GM23338 (cell line): Measurements from ENCODE around the gene EDN1. TPM values are rescaled to one million over a fixed set of nuclear protein-coding genes. Genes with fewer than 3 reads are reported as not detected.

Experiments used
- ATAC-seq: fragments of 200-7000 bp; cut with Tn5 transposase; 3 replicates; pipeline ENCODE4 v1.9.1; 2020
- DNase-seq: peaks from one replicate; pipeline ENCODE4 v3.0.0-alpha.2; 2015; ENCODE audit warnings: low spot score
- H2AFZ ChIP-seq: fragments of 200-600 bp; sonication (generic); 2 replicates; pipeline ENCODE4 v1.8.0; 2016; ENCODE audit warnings: antibody characterized with exemption, mild to moderate bottlenecking, moderate library complexity
- H3F3A ChIP-seq: fragments of 200-600 bp; sonication (generic); replicated peaks from 2 replicates; pipeline ENCODE4 v1.8.0; 2017; ENCODE audit warnings: antibody characterized with exemption, mixed run types, low read depth
- H3K27ac ChIP-seq: fragments of 200-600 bp; sonication (generic); 2 replicates; pipeline ENCODE4 v1.6.1; 2016; ENCODE audit warnings: low read depth
- H3K27me3 ChIP-seq: fragments of 200-600 bp; sonication (generic); 2 replicates; pipeline ENCODE4 v1.8.0; 2016; ENCODE audit warnings: mild to moderate bottlenecking, mixed run types, moderate library complexity; ENCODE audit not compliant: insufficient read depth
- H3K36me3 ChIP-seq: fragments of 200-600 bp; sonication (generic); 2 replicates; pipeline ENCODE4 v1.8.0; 2016; ENCODE audit warnings: mild to moderate bottlenecking; ENCODE audit not compliant: insufficient read depth
- H3K4me1 ChIP-seq: fragments of 200-600 bp; sonication (generic); 2 replicates; pipeline ENCODE4 v1.8.0; 2016; ENCODE audit warnings: mild to moderate bottlenecking, moderate library complexity; ENCODE audit not compliant: insufficient read depth
- H3K4me2 ChIP-seq: fragments of 200-600 bp; sonication (generic); 2 replicates; pipeline ENCODE4 v1.7.1; 2017; ENCODE audit warnings: mixed run types
- H3K4me3 ChIP-seq: fragments of 200-600 bp; sonication (generic); 2 replicates; pipeline ENCODE4 v1.6.1; 2016; ENCODE audit warnings: mixed run types
- H3K79me2 ChIP-seq: fragments of 200-600 bp; sonication (generic); replicated peaks from 2 replicates; pipeline ENCODE4 v1.8.0; 2017; ENCODE audit warnings: mild to moderate bottlenecking; ENCODE audit not compliant: insufficient read depth
- H3K9me2 ChIP-seq: fragments of 200-600 bp; sonication (generic); 2 replicates; pipeline ENCODE4 v1.8.0; 2017; ENCODE audit not compliant: insufficient read depth
- H4K20me1 ChIP-seq: fragments of 200-600 bp; sonication (generic); replicated peaks from 2 replicates; pipeline ENCODE4 v1.8.0; 2017; ENCODE audit warnings: mild to moderate bottlenecking; ENCODE audit not compliant: insufficient read depth
- H3K27ac Mint-ChIP-seq: 2 replicates; pipeline ENCODE4 v1.8.0; 2020; ENCODE audit warnings: inconsistent platforms, mild to moderate bottlenecking, moderate library complexity, mixed read lengths
- H3K27me3 Mint-ChIP-seq: 3 replicates; pipeline ENCODE4 v1.8.0; 2022; ENCODE audit warnings: low read depth, mild to moderate bottlenecking, moderate library complexity, mixed read lengths, inconsistent platforms; ENCODE audit not compliant: insufficient read depth, poor library complexity
- H3K36me3 Mint-ChIP-seq: 3 replicates; pipeline ENCODE4 v1.8.0; 2021; ENCODE audit warnings: low read depth, mild to moderate bottlenecking, inconsistent platforms, moderate library complexity, mixed read lengths
- H3K4me1 Mint-ChIP-seq: 3 replicates; pipeline ENCODE4 v1.8.0; 2020; ENCODE audit warnings: mild to moderate bottlenecking, inconsistent platforms, mixed read lengths
- H3K4me3 Mint-ChIP-seq: 3 replicates; pipeline ENCODE4 v1.8.0; 2021; ENCODE audit warnings: moderate library complexity, mild to moderate bottlenecking, inconsistent platforms, mixed read lengths
- H3K9me3 Mint-ChIP-seq: 3 replicates; pipeline ENCODE4 v1.8.0; 2020; ENCODE audit warnings: moderate library complexity, mild to moderate bottlenecking, inconsistent platforms, mixed read lengths
- CREB1 ChIP-seq: fragments of 250-450 bp; sonication (Bioruptor Pico); IDR thresholded peaks from 2 replicates; pipeline ENCODE4 v1.5.0; 2020; ENCODE audit warnings: low read depth, mild to moderate bottlenecking, moderate library complexity
- EZH2 ChIP-seq: fragments of 200-600 bp; sonication (generic); IDR thresholded peaks from one replicate; pipeline ENCODE4 v1.8.0; 2017; ENCODE audit warnings: antibody characterized with exemption, mild to moderate bottlenecking, low read depth; ENCODE audit not compliant: unreplicated experiment
- EZH2phosphoT487 ChIP-seq: fragments of 200-600 bp; sonication (generic); IDR thresholded peaks from one replicate; pipeline ENCODE4 v1.8.1; 2018; ENCODE audit warnings: antibody characterized with exemption; ENCODE audit not compliant: unreplicated experiment
- JUNB ChIP-seq: IDR thresholded peaks from one replicate; pipeline ENCODE4 v1.6.1; 2016; ENCODE audit warnings: antibody characterized with exemption; ENCODE audit not compliant: unreplicated experiment
- NANOG ChIP-seq: IDR thresholded peaks from 2 replicates; pipeline ENCODE4 v1.6.1; 2016; ENCODE audit warnings: antibody characterized with exemption, borderline replicate concordance
- STAT1 ChIP-seq: IDR thresholded peaks from one replicate; pipeline ENCODE4 v1.6.1; 2016; ENCODE audit warnings: antibody characterized with exemption; ENCODE audit not compliant: unreplicated experiment
- ZNF114 ChIP-seq: fragments of 250-450 bp; sonication (Bioruptor Pico); IDR thresholded peaks from 2 replicates; pipeline ENCODE4 v1.5.0; 2020; ENCODE audit warnings: mild to moderate bottlenecking, moderate library complexity
- ZNF331 ChIP-seq: fragments of 250-450 bp; sonication (Bioruptor Pico); IDR thresholded peaks from 2 replicates; pipeline ENCODE4 v1.5.0; 2020; ENCODE audit warnings: low read depth, mild to moderate bottlenecking, moderate library complexity
- polyA plus RNA-seq: library from polyadenylated mRNA; unstranded; fragments of >200 nt; fragmentation: Nextera tagmentation; extraction: Ambion mirVana; gene quantifications from 2 replicates; pipeline ENCODE4 v1.2.1, GENCODE V29; 2016
- total RNA-seq: library from RNA; depleted of rRNA; stranded (reverse); fragments of >200 nt; shearing (Covaris generic); gene quantifications from 2 replicates; pipeline ENCODE4 v1.2.3, GENCODE V29; 2014
- TF ChIP-seq, protein P1 (sequence below), 2 experiments: fragments of 200-600 bp in 1 of 2; sonication (generic) in 1 of 2; conservative IDR thresholded peaks; 2 replicates each; pipeline versions ENCODE4 v1.5.1 to v1.6.1; 2016 to 2017; ENCODE audit warnings: antibody characterized with exemption in 2 of 2, low read depth in 2 of 2, mild to moderate bottlenecking in 2 of 2, moderate library complexity in 1 of 2
- TF ChIP-seq, protein P2 (sequence below): IDR thresholded peaks from one replicate; pipeline ENCODE4 v1.6.1; 2018; ENCODE audit warnings: antibody characterized with exemption; ENCODE audit not compliant: unreplicated experiment
- TF ChIP-seq, protein P3 (sequence below): IDR thresholded peaks from 2 replicates; pipeline ENCODE4 v1.6.1; 2016; ENCODE audit warnings: antibody characterized with exemption
- TF ChIP-seq, protein P4 (sequence below): fragments of 250-450 bp; sonication (Bioruptor Pico); IDR thresholded peaks from 2 replicates; pipeline ENCODE4 v1.5.0; 2020; ENCODE audit warnings: mild to moderate bottlenecking, moderate library complexity

EDN1 gene
- total and polyA plus RNA-seq, 2 experiments from 2014 or later: 0.80 to 1.2 TPM

DNA sequence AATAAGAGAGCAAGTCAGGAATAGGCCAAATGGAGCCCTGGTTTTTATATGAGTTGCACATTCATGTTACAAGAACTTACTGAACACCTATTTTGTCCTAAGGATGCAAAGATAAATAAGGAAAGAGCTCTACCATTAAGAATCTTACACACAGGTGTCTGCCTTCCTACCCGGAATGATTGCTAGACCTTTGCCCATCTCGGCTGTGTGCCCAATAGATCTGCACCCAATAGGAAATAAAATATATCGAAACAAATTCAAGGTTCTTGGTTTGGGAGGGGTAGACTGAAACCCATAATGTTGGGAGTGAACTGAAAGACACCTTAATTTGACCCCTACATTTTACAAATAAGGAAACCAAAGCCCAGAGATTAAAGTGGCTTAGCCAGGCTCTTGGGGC is 48.9 kb downstream of the EDN1 start:
- Mint-ChIP-seq H3K27ac (no peak overlapping the region), H3K27me3 (no peaks in the 10 kb centered on the region), H3K4me3 (no peak overlapping the region), H3K36me3 (no peaks in the 10 kb centered on the region), H3K9me3 (no peaks in the 10 kb centered on the region), H3K4me1 (peaks cover 17% of the 10 kb centered on the region)
- Histone ChIP-seq H2AFZ (no peak overlapping the region), H4K20me1 (no peaks in the 10 kb centered on the region), H3F3A (0 out of 2 replicates have a peak, but pooled peaks cover 3% of the 10 kb centered on the region), H3K79me2 (no peaks in the 10 kb centered on the region), H3K36me3 (no peaks in the 10 kb centered on the region), H3K9me2 (no peaks in the 10 kb centered on the region), H3K27ac (no peak overlapping the region), H3K4me2 (no peak overlapping the region), H3K27me3 (no peaks in the 10 kb centered on the region), H3K4me1 (peaks cover 9% of the 10 kb centered on the region), H3K4me3 (no peak overlapping the region)
- DNase-seq: no peak
- no peak for ATAC-seq
- TF ChIP-seq, protein P1, sequence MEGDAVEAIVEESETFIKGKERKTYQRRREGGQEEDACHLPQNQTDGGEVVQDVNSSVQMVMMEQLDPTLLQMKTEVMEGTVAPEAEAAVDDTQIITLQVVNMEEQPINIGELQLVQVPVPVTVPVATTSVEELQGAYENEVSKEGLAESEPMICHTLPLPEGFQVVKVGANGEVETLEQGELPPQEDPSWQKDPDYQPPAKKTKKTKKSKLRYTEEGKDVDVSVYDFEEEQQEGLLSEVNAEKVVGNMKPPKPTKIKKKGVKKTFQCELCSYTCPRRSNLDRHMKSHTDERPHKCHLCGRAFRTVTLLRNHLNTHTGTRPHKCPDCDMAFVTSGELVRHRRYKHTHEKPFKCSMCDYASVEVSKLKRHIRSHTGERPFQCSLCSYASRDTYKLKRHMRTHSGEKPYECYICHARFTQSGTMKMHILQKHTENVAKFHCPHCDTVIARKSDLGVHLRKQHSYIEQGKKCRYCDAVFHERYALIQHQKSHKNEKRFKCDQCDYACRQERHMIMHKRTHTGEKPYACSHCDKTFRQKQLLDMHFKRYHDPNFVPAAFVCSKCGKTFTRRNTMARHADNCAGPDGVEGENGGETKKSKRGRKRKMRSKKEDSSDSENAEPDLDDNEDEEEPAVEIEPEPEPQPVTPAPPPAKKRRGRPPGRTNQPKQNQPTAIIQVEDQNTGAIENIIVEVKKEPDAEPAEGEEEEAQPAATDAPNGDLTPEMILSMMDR (conservative IDR thresholded peaks at IDR 0.05; ENCODE audit: low read depth in 2 of 2): no peak
- TF ChIP-seq, protein P2, sequence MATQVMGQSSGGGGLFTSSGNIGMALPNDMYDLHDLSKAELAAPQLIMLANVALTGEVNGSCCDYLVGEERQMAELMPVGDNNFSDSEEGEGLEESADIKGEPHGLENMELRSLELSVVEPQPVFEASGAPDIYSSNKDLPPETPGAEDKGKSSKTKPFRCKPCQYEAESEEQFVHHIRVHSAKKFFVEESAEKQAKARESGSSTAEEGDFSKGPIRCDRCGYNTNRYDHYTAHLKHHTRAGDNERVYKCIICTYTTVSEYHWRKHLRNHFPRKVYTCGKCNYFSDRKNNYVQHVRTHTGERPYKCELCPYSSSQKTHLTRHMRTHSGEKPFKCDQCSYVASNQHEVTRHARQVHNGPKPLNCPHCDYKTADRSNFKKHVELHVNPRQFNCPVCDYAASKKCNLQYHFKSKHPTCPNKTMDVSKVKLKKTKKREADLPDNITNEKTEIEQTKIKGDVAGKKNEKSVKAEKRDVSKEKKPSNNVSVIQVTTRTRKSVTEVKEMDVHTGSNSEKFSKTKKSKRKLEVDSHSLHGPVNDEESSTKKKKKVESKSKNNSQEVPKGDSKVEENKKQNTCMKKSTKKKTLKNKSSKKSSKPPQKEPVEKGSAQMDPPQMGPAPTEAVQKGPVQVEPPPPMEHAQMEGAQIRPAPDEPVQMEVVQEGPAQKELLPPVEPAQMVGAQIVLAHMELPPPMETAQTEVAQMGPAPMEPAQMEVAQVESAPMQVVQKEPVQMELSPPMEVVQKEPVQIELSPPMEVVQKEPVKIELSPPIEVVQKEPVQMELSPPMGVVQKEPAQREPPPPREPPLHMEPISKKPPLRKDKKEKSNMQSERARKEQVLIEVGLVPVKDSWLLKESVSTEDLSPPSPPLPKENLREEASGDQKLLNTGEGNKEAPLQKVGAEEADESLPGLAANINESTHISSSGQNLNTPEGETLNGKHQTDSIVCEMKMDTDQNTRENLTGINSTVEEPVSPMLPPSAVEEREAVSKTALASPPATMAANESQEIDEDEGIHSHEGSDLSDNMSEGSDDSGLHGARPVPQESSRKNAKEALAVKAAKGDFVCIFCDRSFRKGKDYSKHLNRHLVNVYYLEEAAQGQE: no peak
- TF ChIP-seq STAT1 (no peak), EZH2 (no peak), CREB1 (no peak), NANOG (no peak), ZNF114 (CRISPR knock-in tag) (no peak), ZNF331 (CRISPR knock-in tag) (no peak), JUNB (no peak), EZH2phosphoT487 (no peak)
- TF ChIP-seq, protein P3, sequence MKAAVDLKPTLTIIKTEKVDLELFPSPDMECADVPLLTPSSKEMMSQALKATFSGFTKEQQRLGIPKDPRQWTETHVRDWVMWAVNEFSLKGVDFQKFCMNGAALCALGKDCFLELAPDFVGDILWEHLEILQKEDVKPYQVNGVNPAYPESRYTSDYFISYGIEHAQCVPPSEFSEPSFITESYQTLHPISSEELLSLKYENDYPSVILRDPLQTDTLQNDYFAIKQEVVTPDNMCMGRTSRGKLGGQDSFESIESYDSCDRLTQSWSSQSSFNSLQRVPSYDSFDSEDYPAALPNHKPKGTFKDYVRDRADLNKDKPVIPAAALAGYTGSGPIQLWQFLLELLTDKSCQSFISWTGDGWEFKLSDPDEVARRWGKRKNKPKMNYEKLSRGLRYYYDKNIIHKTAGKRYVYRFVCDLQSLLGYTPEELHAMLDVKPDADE: no peak
- TF ChIP-seq, protein P4, sequence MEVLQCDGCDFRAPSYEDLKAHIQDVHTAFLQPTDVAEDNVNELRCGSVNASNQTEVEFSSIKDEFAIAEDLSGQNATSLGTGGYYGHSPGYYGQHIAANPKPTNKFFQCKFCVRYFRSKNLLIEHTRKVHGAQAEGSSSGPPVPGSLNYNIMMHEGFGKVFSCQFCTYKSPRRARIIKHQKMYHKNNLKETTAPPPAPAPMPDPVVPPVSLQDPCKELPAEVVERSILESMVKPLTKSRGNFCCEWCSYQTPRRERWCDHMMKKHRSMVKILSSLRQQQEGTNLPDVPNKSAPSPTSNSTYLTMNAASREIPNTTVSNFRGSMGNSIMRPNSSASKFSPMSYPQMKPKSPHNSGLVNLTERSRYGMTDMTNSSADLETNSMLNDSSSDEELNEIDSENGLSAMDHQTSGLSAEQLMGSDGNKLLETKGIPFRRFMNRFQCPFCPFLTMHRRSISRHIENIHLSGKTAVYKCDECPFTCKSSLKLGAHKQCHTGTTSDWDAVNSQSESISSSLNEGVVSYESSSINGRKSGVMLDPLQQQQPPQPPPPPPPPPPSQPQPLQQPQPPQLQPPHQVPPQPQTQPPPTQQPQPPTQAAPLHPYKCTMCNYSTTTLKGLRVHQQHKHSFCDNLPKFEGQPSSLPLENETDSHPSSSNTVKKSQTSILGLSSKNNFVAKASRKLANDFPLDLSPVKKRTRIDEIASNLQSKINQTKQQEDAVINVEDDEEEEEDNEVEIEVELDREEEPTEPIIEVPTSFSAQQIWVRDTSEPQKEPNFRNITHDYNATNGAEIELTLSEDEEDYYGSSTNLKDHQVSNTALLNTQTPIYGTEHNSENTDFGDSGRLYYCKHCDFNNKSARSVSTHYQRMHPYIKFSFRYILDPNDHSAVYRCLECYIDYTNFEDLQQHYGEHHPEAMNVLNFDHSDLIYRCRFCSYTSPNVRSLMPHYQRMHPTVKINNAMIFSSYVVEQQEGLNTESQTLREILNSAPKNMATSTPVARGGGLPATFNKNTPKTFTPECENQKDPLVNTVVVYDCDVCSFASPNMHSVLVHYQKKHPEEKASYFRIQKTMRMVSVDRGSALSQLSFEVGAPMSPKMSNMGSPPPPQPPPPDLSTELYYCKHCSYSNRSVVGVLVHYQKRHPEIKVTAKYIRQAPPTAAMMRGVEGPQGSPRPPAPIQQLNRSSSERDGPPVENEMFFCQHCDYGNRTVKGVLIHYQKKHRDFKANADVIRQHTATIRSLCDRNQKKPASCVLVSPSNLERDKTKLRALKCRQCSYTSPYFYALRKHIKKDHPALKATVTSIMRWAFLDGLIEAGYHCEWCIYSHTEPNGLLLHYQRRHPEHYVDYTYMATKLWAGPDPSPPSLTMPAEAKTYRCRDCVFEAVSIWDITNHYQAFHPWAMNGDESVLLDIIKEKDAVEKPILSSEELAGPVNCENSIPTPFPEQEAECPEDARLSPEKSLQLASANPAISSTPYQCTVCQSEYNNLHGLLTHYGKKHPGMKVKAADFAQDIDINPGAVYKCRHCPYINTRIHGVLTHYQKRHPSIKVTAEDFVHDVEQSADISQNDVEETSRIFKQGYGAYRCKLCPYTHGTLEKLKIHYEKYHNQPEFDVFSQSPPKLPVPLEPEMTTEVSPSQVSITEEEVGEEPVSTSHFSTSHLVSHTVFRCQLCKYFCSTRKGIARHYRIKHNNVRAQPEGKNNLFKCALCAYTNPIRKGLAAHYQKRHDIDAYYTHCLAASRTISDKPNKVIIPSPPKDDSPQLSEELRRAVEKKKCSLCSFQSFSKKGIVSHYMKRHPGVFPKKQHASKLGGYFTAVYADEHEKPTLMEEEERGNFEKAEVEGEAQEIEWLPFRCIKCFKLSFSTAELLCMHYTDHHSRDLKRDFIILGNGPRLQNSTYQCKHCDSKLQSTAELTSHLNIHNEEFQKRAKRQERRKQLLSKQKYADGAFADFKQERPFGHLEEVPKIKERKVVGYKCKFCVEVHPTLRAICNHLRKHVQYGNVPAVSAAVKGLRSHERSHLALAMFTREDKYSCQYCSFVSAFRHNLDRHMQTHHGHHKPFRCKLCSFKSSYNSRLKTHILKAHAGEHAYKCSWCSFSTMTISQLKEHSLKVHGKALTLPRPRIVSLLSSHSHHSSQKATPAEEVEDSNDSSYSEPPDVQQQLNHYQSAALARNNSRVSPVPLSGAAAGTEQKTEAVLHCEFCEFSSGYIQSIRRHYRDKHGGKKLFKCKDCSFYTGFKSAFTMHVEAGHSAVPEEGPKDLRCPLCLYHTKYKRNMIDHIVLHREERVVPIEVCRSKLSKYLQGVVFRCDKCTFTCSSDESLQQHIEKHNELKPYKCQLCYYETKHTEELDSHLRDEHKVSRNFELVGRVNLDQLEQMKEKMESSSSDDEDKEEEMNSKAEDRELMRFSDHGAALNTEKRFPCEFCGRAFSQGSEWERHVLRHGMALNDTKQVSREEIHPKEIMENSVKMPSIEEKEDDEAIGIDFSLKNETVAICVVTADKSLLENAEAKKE (CRISPR knock-in tag): no peak
